Neural cell (in vitro differentiated cells): ENCODE measurements around the gene SLC25A11.

Experiments
- CTCF ChIP-seq: fragments of 450-650 bp; IDR thresholded peaks from 2 replicates; pipeline ENCODE4 v1.5.1; 2014; ENCODE audit warnings: antibody characterized with exemption, mild to moderate bottlenecking, moderate library complexity; ENCODE audit not compliant: poor library complexity, severe bottlenecking
- EP300 ChIP-seq: fragments of 450-650 bp; conservative IDR thresholded peaks from 2 replicates; pipeline ENCODE4 v1.6.1; 2014; ENCODE audit warnings: antibody characterized with exemption, mild to moderate bottlenecking, moderate library complexity; ENCODE audit not compliant: poor library complexity, severe bottlenecking
- EZH2 ChIP-seq: fragments of 200-600, 300-800 bp; shearing (Covaris generic), sonication (generic); IDR thresholded peaks from 2 replicates; pipeline ENCODE4 v1.6.1; 2014; ENCODE audit warnings: antibody characterized with exemption, low read length, borderline replicate concordance, mild to moderate bottlenecking; ENCODE audit not compliant: insufficient read depth, poor library complexity, severe bottlenecking
- MXI1 ChIP-seq: fragments of 450-650 bp; conservative IDR thresholded peaks from 2 replicates; pipeline ENCODE4 v1.6.1; 2014; ENCODE audit warnings: antibody characterized with exemption, mild to moderate bottlenecking; ENCODE audit not compliant: poor library complexity, severe bottlenecking
- POLR2AphosphoS5 ChIP-seq: IDR thresholded peaks from 2 replicates; pipeline ENCODE4 v1.6.1; 2012
- RAD21 ChIP-seq: fragments of 450-650 bp; conservative IDR thresholded peaks from 2 replicates; pipeline ENCODE4 v1.6.1; 2014; ENCODE audit warnings: antibody characterized with exemption, mild to moderate bottlenecking, moderate library complexity
- REST ChIP-seq: IDR thresholded peaks from 2 replicates; pipeline ENCODE4 v1.6.1; 2012; ENCODE audit warnings: borderline replicate concordance
- SMC3 ChIP-seq: fragments of 450-650 bp; conservative IDR thresholded peaks from 2 replicates; pipeline ENCODE4 v1.6.1; 2014; ENCODE audit warnings: antibody characterized with exemption, mild to moderate bottlenecking, moderate library complexity; ENCODE audit not compliant: poor library complexity
- TAF1 ChIP-seq: IDR thresholded peaks from 2 replicates; pipeline ENCODE4 v1.6.1; 2012; ENCODE audit warnings: low read depth

GRCh38 chr17:4956493-4957061 lies 16.7 kb upstream of the SLC25A11 start:
- TF ChIP-seq EZH2: no peak
- TF ChIP-seq CTCF: no peak
- TF ChIP-seq RAD21: no peak
- TF ChIP-seq MXI1: no peak
- TF ChIP-seq POLR2AphosphoS5: no peak
- no peak for TF ChIP-seq SMC3
- TF ChIP-seq REST: no peak
- TF ChIP-seq TAF1: no peak
- no peak for TF ChIP-seq EP300
